ENCODE measurements around the gene ACY1.

DNA sequence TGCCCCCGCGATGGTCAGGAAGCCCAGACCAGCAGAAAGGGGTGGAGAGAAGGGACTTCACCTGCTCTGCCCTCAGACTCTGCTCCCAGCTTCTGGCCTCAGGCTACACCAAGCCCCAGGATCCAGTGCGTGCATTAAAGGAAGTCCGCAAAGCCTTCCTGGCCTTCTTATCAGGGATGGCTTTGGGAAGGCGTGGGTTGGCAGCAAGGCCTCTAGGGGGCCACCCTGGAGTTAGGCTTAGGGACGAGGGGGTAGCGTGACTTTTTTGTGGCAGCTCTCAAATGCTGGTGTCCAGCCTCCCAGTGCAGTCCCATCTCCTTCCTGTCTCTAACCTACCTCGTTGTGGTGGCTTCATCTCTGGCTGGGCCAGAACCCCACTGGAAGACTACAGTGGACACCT lies 31.3 kb downstream of the ACY1 start:
- TF ChIP-seq, protein P1, sequence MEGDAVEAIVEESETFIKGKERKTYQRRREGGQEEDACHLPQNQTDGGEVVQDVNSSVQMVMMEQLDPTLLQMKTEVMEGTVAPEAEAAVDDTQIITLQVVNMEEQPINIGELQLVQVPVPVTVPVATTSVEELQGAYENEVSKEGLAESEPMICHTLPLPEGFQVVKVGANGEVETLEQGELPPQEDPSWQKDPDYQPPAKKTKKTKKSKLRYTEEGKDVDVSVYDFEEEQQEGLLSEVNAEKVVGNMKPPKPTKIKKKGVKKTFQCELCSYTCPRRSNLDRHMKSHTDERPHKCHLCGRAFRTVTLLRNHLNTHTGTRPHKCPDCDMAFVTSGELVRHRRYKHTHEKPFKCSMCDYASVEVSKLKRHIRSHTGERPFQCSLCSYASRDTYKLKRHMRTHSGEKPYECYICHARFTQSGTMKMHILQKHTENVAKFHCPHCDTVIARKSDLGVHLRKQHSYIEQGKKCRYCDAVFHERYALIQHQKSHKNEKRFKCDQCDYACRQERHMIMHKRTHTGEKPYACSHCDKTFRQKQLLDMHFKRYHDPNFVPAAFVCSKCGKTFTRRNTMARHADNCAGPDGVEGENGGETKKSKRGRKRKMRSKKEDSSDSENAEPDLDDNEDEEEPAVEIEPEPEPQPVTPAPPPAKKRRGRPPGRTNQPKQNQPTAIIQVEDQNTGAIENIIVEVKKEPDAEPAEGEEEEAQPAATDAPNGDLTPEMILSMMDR (IDR thresholded peaks at IDR 0.05), result no peak
- TF ChIP-seq POLR2A (IDR thresholded peaks at IDR 0.05) (no peak), POLR2AphosphoS5 (IDR thresholded peaks at IDR 0.05) (no peak), EP300 (IDR thresholded peaks at IDR 0.05; ENCODE audit: low read depth) (no peak)
